ENCODE data around the gene ADAT1.
A peak's percentile ranks its signal among the peaks of the same experiment; 100 is the strongest.

ADAT1 gene, protein sequence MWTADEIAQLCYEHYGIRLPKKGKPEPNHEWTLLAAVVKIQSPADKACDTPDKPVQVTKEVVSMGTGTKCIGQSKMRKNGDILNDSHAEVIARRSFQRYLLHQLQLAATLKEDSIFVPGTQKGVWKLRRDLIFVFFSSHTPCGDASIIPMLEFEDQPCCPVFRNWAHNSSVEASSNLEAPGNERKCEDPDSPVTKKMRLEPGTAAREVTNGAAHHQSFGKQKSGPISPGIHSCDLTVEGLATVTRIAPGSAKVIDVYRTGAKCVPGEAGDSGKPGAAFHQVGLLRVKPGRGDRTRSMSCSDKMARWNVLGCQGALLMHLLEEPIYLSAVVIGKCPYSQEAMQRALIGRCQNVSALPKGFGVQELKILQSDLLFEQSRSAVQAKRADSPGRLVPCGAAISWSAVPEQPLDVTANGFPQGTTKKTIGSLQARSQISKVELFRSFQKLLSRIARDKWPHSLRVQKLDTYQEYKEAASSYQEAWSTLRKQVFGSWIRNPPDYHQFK

DNA sequence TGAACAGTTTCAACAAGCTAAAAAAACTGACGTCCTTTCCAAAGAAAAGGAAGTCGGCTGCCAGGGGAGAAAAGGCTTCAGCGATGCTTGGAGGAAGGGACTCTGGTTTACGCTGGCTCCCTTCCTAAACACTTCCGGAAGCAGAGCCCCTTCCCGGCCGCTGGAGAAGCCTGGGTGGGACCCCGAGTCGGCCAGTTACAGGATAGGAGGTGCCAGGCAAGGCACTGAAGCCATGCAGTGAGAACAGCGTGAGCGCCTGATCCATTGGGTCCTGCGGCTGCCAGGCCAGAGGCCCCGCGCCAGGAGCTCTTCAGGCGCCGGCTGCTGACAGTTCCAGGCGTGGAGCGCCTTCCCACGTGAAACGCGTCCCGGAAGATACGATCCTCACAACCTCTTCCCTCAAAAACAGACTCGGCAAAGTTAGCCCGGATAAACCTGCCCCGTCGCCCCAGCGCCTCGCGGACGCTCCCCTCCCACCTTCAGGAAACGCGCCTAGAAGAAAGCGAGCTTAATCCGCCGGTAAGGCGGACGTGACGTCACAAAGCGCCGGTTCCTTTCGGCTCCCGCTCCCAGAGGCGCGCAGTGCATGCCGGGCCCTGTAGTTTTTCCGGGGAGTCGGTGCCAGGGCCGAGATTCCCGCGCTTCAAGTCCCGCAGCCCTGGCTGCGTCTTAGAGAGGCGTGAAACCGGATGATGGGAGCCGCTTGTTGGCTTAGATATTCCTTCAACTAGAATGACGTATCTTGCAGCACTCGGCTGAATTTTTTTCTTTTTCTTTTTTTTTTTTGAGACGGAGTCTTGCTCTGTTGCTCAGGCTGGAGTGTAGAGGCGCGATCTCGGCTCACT, at the start of gene ADAT1:
ADAT1 (minus strand) TSS at position 521 of the 845 bp plus-strand sequence. CDS start 2,482 bp downstream, outside the sequence.
- FAIRE-seq (peak; percentile 61), DNase-seq (ENCODE audit: low spot score) (peak; percentile 90)

DNA sequence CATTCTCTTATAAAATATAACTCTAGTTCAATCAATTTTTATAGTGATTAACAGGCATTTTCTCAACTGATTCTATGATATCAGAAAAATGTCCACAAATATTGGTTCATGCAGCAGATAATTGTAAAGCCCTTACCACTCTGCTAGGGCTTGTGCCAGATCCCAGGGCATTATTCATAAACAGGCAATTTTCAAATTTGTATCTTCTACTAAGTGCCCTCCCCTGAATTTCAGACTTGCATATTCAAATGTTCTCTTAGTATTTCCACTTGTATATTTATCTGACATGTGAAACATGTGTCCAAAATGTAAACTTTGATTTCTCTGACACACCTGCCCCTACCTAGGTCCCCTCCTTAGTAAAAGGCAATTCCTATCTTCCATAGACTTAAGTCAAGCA, 44.4 kb upstream of the ADAT1 start:
- DNase-seq (ENCODE audit: low spot score): no peak
- FAIRE-seq: no peak

DNA sequence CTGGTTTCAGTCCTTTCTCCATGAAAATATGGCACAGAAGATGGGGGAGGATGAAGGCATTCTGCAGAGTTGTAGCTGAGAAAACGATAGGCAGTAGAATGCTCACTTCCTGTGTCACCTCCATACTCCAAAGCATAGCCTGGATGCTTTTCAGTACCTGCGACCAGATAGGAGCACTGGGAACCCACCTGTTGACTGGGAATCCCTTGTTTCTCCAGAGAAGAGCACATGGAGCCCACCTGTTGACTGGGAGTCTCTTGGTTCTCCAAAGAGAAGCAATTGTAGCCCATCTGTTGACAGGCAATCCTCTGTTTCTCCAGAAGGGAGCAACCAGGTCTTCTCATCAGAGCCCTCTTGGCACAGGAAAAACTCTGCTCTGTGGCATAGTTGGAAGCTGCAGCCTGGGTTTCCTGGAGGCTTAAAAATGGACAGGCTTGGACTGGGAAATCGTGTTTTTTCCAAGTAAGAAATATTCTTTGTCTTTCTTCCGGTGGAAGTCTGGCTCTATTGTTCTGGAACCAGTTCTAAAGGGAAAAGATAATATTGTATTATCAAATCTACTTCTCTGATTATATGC, 37.7 kb upstream of the ADAT1 start:
- FAIRE-seq: no peak
- DNase-seq (ENCODE audit: low spot score): no peak

DNA sequence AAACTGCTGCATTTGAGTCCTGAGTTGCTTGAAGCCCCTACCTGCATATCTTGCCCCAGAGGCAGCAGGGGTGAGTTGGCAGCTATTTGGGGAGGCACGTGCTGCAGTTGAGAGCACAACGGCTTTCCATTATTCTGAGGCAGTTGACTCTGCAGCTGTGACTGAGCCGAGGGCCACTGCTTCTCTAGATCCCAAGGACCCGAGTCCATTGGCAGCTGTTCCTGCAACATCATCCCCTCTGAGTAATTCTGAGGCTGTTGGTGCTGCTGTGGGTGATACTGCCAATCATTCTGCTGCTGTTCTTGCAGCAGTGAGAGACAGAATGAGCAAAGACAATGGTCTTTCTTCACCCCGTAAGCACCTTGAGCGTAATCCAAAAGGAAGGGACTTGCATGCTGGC, 37.2 kb upstream of the ADAT1 start:
- FAIRE-seq (no peak), DNase-seq (ENCODE audit: low spot score) (no peak)

DNA sequence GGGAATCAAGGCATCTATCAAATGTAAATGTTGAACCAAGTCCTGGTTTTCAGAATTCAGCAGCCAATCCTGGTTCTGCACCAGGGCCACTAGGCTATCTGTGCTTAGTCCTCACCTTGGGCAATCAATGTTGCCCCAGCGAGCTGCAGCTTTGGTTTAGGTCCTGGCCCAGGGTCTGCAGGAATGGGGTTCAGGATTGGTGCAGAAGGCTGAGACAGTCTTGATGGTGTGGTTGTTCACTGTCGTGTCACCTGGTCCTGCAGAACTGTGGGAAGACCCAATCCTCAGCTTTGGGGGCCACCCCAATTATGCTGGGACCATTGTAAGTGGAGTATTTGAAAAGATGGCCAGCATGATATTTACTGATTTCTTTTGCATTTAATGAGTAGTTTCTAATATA, 35.1 kb upstream of the ADAT1 start:
- DNase-seq (ENCODE audit: low spot score) (no peak), FAIRE-seq (no peak)

DNA sequence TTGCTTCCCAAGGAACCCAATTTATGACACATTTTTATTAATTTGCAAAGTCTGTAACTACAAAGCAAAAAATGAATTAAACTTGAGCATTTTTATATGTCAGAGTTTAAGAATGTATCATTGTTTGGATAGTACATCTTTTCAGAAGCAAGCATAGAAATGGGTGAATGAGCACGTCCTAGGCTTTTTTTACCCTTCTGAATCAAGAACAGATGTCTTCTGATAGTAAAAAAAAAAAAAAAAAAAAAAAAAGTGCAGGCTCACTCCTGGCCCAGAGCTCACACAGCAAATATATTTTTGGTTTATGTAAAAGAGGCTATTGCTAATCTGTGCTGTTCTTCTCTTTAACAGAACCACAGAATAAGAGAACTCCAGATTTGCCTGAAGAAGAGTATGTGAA, 30.8 kb upstream of the ADAT1 start:
- no peak for DNase-seq (ENCODE audit: low spot score)
- no peak for FAIRE-seq

DNA sequence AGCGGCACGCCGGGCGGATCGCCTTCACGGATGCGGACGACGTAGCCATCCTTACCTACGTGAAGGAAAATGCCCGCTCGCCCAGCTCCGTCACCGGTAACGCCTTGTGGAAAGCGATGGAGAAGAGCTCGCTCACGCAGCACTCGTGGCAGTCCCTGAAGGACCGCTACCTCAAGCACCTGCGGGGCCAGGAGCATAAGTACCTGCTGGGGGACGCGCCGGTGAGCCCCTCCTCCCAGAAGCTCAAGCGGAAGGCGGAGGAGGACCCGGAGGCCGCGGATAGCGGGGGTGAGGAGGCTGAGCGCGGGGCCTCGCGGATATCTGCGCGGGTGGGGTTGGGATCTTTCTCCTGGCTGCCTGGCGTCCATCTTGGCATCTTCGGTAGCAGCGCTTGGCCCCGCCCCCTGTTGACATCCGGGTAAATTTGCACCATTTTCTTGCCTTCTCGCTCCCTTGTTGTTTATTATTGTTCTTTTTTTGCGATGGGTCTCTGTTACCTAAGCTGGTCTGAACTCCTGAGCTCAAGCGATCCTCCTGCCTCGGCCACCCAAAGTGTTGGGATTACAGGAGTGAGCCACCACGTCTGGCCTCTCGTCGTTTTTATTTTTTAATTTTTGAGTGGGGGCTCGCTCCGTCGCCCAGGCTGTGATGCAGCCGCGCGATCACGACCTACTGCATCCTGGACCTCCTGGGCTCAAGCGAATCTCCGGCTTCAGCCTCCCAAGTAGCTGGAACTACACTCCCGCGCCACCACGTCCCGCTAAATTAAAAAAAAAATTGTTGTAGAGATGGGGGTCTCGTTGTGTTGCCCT, 25.4 kb upstream of the ADAT1 start:
- DNase-seq (ENCODE audit: low spot score): peak; percentile 35
- FAIRE-seq: no peak

DNA sequence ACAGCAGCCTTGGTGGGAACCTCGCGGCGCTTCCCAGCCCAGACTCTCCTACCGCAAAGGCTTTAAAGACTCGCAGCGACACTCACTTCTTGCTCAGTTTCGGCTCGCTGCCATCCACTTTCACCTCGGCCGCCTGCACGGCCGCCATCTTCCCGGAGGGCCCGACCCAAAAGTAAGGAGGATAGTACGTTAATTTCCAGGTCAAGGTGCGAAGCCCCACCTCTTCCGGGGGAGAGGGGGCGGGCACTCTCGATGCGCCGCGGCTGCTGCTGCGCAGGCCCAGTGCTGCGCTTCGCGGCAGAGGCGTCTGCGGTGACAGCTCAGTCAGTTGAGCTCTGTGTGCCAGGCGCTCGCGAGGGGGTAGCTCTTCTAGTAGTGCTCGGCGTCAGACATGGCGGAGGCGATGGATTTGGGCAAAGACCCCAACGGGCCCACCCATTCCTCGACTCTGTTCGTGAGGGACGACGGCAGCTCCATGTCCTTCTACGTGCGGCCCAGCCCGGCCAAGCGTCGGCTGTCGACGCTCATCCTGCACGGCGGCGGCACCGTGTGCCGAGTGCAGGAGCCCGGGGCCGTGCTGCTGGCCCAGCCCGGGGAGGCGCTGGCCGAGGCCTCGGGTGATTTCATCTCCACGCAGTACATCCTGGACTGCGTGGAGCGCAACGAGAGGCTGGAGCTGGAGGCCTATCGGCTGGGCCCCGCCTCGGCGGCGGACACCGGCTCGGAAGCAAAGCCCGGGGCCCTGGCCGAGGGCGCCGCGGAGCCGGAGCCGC, 24.6 kb upstream of the ADAT1 start, which contains the start of the genes KARS1 and TERF2IP:
KARS1 (minus strand) TSS at position 174 of the 773 bp plus-strand sequence; CDS start at position 148, 26 bp downstream.
TERF2IP (plus strand) TSS at position 282 of the 773 bp plus-strand sequence; CDS start at position 392, 110 bp downstream.
- peak; percentile 36 for FAIRE-seq
- peak; percentile 85 for DNase-seq (ENCODE audit: low spot score)

DNA sequence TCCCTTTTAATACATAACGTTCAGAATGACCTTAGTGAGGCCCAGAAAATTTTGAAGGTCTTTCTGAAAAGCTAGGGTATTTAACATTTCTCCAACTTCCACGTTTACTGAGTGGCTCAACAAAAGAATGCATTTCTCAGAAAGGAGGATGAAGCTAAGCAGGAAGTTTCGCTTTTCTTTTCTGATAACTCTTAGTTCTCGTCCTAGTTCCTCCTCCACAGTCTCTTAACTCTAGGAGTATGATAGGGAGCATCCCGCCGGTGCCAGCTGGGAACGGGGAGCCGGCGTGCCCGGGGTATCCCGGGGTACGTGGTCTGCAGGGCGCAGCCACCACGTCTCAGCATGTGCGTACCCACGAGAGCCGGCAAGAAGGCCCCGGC, 24.0 kb upstream of the ADAT1 start:
- DNase-seq (ENCODE audit: low spot score) (no peak), FAIRE-seq (no peak)

DNA sequence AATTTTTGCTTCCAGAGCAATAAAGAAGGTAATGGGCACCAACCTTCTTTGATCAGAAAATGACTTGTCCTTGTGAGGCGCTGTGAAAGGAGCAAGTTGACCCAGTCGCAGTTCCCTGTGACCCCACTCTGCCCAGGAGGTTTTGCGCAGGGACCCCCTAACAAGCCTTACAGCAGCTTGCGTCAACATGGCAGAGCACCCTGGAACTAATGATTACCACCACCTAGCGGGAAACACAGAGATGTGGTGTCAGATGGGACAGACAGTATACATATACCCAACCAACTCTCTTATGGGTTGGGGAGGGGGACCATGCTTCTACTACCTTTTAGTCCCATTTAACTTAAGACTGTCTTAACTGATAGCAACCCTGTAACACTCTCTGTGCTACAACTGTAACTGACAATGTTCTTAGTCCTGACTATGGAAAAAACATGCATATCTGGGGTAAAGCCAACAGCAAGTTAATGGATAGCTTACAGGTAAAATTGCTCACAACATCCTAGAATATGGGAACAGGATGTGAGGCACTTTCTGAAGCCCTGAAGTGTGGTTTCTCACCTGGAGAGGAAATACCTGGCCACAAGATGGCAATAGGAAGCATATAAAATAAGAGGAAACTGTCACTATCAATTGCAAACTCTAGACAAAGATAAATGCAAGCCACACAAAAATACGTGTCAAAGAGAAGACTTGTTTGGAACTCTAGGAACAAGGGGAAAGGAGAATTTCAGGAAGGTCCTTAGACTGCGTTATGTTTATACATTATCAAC, 21.3 kb upstream of the ADAT1 start:
- no peak for DNase-seq (ENCODE audit: low spot score)
- FAIRE-seq: no peak

DNA sequence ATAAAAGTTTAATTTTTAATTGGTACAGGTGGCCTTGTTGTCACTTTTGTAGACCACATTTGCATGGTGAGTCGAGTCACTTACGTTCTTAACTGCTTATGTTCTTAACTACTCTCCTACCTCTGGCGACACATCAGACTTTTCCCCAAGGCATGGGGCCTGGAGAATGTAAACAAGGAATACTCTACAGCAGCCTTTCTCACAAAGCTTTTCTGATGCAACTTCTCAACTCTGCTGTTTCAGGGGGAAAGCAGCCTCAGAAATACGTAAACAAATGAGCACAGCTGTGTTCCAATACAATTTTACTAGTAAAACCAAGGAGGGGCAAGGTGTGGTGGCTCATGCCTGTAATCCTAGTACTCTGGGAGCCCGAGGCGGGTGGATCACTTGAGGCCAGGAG, 17.5 kb upstream of the ADAT1 start:
- FAIRE-seq: no peak

DNA sequence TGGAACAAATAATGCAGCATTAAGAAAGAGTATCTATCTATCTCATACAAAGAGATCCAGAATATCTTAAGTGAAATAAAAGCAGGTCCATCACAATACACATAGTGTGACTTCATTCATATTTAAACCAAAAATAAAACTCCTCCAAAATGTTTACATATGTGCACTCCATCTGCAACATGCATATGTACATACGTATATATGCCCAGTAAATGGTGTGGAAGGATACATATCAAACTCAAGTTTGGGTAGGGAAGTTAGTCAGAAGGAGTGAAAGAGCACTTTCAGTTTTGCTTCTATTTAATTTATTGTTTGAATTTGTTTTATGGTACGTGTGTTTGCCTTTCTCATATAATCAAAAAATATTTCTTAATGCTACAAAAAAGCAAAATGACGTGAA, 12.0 kb upstream of the ADAT1 start:
- DNase-seq (ENCODE audit: low spot score): no peak
- FAIRE-seq: no peak

More for the DNA sequence above, 17.5 kb upstream of the ADAT1 start:
- no peak for DNase-seq (ENCODE audit: low spot score)

DNA sequence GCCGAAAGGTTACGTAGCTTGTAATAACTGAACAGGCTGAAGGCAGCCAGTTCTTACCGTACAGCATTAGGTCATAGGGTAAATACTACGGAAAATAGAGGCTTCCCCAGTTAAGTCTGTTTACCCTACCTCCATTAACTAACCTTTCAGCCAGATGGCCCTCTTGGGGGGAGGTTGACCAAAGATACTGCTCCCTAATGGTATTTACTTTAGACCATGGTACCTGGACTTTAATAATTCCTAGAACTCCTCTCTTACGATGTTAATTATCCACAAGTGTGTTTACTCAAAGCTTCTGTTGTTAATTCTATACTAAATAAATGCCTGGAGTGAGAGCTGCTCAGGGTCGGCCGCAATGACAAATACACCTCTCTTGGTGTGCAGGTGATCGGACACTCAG, 9.8 kb upstream of the ADAT1 start:
- DNase-seq (ENCODE audit: low spot score) (no peak), FAIRE-seq (no peak)

DNA sequence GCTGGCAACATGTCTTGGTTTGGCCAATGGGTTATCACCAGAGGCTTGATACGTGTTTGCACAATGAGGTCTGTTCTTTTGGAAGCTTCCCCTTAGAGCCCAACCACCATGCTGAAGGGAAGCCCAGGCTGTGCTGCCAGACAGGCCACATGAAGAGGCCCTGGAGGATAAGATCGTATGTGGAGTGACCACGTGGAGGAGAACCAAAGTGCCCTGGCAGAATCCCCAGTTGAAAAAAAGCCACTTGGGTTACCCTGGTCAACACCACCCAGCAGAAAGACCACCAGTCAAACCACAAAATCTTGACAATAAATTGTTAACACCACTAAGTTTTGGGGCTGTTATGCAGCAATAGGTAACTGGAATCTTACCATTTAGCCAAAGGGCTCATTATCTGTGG, 7.0 kb upstream of the ADAT1 start:
- DNase-seq (ENCODE audit: low spot score): no peak
- no peak for FAIRE-seq

DNA sequence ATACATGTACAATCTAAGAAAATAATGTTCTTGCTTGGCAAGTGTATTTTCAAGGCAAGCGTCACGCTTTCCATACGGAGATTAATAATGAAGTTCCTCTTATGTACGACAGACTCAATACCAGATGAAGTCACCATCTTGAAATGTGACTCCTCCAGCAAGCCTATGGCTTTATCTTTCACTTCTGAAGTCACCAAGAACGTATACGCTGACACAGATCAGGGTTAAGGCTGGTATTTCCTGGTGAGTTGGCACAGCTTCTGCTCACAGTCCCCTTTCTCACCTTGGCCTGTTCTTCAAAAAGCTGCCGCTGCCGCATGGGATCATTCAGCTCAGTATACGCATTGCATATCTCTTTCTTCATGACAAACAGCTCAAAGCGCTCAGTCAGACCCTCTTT, 6.1 kb upstream of the ADAT1 start:
- no peak for FAIRE-seq

DNA sequence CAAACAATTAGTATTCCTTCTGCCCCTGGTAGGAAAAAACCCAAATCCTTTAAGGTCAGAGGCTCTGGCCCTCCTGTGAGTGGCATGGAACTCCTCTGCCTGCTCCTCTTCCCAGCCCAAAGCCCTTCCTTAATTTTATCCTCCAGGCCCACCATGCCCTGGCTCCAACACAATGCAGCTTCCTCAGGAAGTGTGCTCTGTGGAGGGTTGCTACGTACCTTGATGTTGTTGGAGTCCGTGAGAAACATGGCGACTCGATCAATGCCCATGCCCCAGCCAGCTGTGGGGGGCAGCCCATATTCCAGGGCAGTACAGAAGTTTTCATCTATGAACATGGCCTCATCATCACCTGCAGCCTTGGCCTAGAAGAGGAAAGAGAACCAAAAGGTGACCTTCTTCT, 5.3 kb upstream of the ADAT1 start:
- FAIRE-seq (no peak), DNase-seq (ENCODE audit: low spot score) (no peak)

More for the DNA sequence above, 6.1 kb upstream of the ADAT1 start:
- DNase-seq (ENCODE audit: low spot score): no peak

DNA sequence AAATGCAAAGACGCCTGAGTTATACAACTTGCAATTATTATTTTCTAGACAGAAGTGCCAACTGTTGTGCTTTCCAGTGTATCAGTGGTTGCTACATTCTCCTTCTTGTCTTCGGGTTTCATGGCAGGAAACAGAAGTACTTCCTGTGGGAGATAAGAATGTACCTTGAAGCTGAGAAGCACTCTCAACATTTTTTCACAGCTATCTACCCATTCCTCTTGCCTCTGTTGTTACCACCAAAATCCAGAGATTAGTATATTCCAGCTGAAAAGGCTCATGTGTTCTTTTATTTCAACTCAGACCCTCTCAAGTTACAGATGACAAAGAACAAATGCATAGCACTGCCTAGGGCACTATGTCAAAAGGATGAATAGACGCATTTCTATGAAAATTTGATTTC, 4.8 kb upstream of the ADAT1 start:
- DNase-seq (ENCODE audit: low spot score) (no peak), FAIRE-seq (no peak)

DNA sequence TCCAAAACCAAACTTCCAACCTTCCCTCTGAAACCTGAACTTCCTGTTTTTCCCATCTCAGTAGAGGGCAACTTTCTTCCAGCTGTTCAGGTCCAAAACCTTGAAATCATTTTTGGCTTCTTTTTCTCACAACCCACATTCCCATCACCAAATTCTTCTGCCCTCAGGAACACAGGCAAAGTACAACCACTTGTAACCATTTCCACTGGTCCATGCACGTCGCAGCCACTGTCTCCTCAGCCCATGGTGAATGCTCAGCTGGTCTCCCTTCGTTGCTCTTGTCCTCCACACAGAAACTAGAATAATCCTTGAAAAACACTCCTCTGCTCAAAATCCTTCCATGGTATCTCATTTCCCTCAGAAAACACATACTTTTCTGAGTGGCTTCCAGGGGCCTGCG, 3.7 kb upstream of the ADAT1 start:
- FAIRE-seq (no peak), DNase-seq (ENCODE audit: low spot score) (no peak)

DNA sequence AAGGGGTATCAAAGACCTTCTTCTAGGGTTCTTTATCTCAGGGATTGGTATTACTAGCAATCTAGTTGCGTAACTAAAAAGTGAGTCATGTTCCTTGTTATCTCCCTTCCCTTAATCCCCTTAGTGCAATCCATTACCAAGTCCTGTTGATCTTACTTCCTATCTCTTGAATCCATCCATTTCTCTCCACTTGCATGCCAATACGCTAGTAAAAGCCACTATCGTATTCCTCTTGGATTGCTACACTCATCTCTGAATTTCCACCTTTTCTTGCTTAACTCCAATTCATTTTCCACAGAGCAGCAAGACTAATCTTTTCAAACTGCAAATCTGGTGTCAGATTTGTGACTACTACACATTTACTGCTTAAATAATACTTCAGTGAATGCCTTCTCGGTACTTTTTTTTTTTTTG, 1.8 kb upstream of the ADAT1 start:
- FAIRE-seq (no peak), DNase-seq (ENCODE audit: low spot score) (no peak)

DNA sequence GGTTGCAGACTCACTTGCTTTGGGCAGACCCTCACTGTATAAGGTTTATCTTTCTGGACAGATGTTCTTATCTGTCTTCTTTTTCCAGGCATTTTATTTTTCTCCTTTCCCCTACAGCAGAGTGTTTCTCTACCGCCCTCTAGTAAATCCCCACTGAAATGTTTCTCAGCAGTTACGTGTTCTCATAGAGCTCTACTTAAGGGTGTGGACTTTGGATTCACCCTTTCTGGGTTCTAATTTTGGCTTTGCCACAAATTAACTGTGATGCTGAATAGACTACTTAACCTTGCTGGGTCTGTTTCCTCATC, 2.0 kb downstream of the ADAT1 start:
- DNase-seq (ENCODE audit: low spot score) (no peak), FAIRE-seq (no peak)

Measured in RCC 7860 (cell line).